ENCODE results near the gene CHPF2. TPM values are rescaled to one million over a fixed set of nuclear protein-coding genes. Genes with fewer than 3 reads are reported as not detected.

CHPF2 gene
- total RNA-seq, 4 donors from 2014 or later: 22.3 to 44.9 (median 34.0) TPM

DNA sequence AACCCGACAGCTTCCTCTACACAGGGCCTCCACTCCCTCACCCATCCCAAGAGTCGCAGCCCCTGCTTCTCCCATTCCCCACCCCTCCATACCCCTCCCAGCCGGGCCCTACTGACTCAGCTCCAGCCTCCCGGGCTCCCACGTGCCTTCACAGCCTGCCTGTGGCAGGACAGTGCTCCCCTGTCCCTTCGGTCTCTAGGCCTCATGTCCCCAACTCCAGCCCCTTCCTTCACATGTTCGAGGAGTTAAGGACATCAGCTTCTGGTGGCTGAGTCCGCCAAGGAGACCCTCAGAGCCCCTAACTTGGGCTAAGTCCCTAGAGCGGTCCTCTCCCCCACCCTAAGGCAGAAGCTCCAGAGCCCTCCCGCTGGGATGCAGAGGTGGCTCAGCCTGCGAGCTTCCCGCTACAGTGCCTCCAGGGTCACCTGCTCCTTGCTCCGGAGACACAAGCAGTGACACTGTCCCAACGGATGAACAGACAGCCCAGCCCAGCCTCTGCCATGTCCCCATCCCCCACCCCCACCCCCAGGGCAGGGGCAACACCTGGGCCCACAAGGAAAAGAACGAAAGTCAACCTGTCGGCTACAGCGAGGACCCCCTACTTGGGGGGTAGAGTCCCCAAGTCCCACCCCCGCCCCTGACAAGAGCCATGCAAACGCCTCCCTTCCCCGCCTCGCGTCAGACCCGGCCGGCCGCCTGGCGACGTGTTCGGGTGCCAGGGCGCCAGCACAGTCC lies 15.5 kb downstream of the CHPF2 start:
- TF ChIP-seq CTCF (IDR thresholded peaks at IDR 0.05): no peak
- ATAC-seq (ENCODE audit: low FRiP score) (no peak), DNase-seq (ENCODE audit: low spot score) (no peak)

GRCh38 chr7:151248346-151249033 lies 16.2 kb downstream of the CHPF2 start, which contains the start of gene SMARCD3:
SMARCD3 (minus strand) TSS chr7:151248694; CDS start chr7:151248562, 132 bp downstream.
- ATAC-seq (ENCODE audit: low FRiP score): peak; percentile 50
- no peak for TF ChIP-seq CTCF (IDR thresholded peaks at IDR 0.05)
- DNase-seq (ENCODE audit: low spot score): no peak

DNA sequence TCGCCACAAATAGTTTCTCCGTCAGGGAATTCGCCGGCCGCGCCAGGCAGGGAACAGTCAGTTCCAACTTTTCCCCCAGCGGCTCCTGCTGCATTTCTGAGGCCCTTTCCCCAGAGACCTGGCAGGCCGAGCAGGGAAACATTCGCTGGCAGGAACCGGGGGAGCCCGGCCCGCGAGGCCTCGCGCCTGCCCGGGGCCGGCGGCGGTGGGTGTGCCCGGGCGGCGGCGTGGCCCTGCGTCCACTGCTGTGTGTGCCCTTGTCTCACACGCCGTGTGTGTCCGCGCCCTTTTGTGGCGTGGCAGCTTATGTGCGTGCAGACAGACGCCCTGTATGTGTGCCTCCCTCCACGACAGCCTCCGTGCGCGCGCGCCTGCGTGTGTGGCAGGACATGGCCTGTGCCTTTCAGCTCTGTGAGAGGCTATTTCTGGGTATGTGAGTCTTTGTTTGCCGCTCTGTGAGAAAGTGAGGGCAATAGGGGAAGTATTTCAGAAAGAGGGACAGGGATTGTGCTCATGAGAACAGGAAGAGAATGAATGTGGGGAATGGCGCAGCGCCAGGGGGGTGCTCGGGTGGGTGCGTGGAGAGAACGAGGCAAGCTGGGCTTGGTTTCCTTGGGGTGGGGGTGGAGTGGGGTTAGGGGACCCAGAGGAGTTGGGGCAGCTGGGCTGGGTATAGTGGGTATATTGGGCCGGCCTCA lies 16.9 kb downstream of the CHPF2 start:
- ATAC-seq (ENCODE audit: low FRiP score) (no peak), DNase-seq (ENCODE audit: low spot score) (no peak)
- TF ChIP-seq CTCF (IDR thresholded peaks at IDR 0.05): no peak

GRCh38 chr7:151249732-151250072 lies 17.4 kb downstream of the CHPF2 start:
- no peak for TF ChIP-seq CTCF (IDR thresholded peaks at IDR 0.05)
- ATAC-seq (ENCODE audit: low FRiP score) (no peak), DNase-seq (ENCODE audit: low spot score) (no peak)

DNA sequence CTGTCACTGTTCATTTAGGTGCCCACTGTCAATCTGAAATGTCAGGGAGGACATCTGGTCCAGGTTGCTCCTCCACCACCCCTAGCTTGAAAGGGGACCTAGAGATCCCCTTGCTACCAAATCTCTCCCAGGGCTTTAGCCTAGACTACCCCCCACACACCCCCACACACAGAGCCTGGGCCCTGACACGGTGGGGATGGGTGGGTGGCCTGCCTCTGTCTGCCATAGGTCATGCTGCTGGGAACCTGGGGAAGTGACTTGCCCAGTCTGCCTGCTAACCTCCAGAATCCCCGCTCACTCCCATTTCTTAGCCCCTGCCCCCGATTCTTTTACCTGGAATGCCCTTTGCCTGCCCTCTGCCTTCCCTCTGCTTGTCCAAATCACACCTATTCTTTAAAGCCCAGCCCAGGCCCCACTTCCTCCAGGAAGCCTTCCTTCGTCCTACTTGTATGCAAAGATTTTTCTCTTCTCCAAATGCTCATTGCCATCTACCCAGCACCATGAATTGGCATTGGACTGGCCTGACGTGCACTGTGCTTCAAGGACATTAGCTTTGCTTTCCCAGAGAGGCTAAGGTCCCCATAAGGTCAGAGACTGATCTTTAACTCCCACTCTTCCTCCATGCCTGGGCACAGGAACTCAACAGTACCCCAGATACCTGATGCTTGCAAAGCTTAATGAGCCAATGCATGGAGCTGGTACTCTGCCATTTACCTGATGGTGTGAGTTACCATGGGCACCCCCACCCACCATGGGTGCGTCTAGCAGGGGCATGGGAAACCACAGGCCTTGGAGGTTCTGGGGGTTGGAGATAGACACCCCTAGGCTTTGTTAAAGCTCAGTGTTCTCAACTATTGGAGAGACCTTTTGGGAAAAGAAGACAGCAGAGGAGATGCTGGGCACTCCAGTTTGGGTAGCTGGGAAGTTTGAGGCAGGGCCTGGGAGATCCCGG lies 18.2 kb downstream of the CHPF2 start:
- ATAC-seq (ENCODE audit: low FRiP score) (no peak), DNase-seq (ENCODE audit: low spot score) (no peak)
- TF ChIP-seq CTCF (IDR thresholded peaks at IDR 0.05): no peak

DNA sequence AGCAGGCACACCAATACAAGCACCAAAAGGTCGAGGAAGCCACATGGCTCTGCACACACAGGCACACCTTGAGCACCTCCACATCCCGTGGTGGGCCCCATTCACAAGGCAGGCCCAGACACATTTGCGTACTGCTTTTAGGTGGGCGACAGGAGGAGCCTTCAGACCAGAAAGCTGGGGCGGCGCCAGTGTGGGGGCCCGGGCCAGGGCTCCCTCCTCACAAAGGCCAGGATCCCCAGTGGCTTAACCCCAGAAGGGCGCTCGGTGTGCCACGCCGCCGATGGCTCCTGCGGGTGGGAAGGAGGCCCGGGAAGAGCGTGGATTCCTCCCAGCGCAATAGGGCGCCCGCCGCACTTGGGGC lies 19.0 kb downstream of the CHPF2 start:
- no peak for DNase-seq (ENCODE audit: low spot score)
- TF ChIP-seq CTCF (IDR thresholded peaks at IDR 0.05): no peak
- ATAC-seq (ENCODE audit: low FRiP score): no peak
